Astrocyte of the cerebellum (primary cell): ENCODE data around the gene GNA14.
A peak's percentile ranks its signal among the peaks of the same experiment; 100 is the strongest.
"Not testable (repeated sequence)": the region's sequence is repeated elsewhere in the genome, so short reads cannot be mapped to it uniquely, and the experiment has no call there.

ENCODE experiments used
- DNase-seq: peaks from one replicate; pipeline ENCODE4 v3.0.0-alpha.2; 2011; ENCODE audit warnings: low read depth
- H3K4me3 ChIP-seq: 2 replicates; pipeline ENCODE4 v1.5.1; 2011; ENCODE audit warnings: mild to moderate bottlenecking, low read depth, low read length, moderate library complexity
- CTCF ChIP-seq: IDR thresholded peaks from 2 replicates; pipeline ENCODE4 v1.5.1; 2012; ENCODE audit warnings: low read length, low read depth, moderate library complexity, mild to moderate bottlenecking; ENCODE audit errors: missing control alignments
- in situ Hi-C: cut with HindIII; loops from 2 replicates; pipeline ENCODE4 v1.10.0; 2017; ENCODE audit warnings: low sequenced_read_pairs

Gene GNA14

DNA sequence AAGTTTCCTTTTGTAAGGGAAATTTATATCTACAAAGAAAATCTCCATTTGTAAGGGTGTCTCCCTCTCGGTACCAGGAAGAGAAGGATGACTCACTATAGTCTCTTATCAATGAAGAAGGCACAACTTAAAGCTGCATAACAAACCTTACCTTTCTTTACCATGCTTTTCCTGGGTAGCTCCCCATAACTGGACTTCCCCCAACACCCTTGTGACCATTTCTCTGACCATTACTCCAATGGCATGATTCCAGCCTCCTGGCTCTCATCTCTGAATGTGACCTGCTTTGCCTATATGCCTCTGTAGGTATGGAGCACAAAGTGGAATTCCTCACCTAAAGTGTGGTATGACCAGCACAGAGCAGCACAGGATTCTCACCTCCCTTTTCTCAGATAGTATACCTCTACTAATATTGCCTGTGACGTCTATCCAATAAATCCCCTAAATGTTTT lies 62.8 kb downstream of the GNA14 start:
- in situ Hi-C loops, result no loop called here
- no peak for TF ChIP-seq CTCF
- DNase-seq, result no peak
- no peak overlapping the region for H3K4me3 ChIP-seq

- not testable (repeated sequence) for DNase-seq, H3K4me3 ChIP-seq
- in situ Hi-C loops, result loop anchor here (5.0 kb wide), 1 partner anchor 37 kb away; no protein-coding TSS in a partner anchor
Observed at GRCh38 chr9:77584927-77585326, 63.2 kb downstream of the GNA14 start.

DNA sequence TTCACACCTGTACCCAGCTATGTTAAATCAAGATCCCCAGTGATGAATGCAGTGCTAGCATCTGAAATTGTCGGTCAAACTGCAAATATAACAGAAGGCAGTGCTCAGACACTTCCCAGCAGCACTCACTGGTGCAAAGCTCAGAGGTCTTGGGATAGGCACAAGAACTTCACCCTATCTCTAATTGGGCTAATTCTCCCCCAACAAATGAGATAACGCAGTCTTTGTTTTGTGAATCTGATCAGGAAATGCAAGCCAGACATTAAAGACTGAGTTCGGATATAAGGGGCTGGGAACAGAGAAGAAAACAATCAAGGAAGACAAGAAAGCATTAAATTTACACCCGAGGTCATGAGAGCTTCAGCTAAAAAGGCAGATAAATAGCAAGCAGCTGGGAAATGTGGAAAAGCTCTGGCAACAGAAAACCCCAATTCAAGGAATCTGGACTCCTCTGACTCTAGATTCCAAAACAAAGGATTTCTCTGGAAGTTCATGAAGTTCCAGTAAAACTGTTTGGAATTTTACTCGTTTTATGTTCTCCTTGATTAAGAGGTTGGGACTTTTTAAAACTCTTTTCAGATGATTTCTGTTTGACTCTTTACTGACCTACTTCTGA lies 65.1 kb downstream of the GNA14 start:
- in situ Hi-C loops, result loop anchor here (5.0 kb wide), 1 partner anchor 39 kb away; no protein-coding TSS in a partner anchor

GRCh38 chr9:77582525-77582924 lies 65.6 kb downstream of the GNA14 start:
- no peak overlapping the region for H3K4me3 ChIP-seq
- DNase-seq, result no peak
- TF ChIP-seq CTCF, result no peak
- in situ Hi-C loops, result loop anchor here (5.0 kb wide), 1 partner anchor 40 kb away; no protein-coding TSS in a partner anchor

More for the DNA sequence above, 65.1 kb downstream of the GNA14 start:
- TF ChIP-seq CTCF, result no peak
- H3K4me3 ChIP-seq, result no peak overlapping the region
- DNase-seq, result no peak

DNA sequence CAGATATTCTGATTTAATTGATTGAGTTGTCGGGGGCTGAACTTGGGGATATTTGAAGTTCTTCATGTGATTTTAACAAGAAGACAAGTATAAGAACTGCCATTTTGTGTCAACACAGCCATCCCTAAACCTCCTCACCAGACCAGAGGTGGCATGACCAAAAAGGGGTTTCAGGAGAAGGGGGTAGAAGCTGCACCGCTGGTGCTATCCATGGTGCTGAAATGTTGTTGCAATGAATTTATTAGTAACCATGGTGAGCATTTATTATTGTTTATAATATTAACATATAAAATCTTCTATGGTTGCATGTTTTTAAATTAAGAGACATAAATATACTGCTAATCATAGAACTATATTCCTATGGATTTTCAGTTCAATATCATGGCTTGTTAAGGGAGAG lies 72.3 kb downstream of the GNA14 start:
- in situ Hi-C loops, result no loop called here
- DNase-seq, result peak; percentile 12
- TF ChIP-seq CTCF, result no peak
- H3K4me3 ChIP-seq, result no peak overlapping the region

- DNase-seq, result no peak
- TF ChIP-seq CTCF, result no peak
- H3K4me3 ChIP-seq, result no peak overlapping the region
- in situ Hi-C loops, result no loop called here
Observed at GRCh38 chr9:77569335-77569734, 78.8 kb downstream of the GNA14 start.

GRCh38 chr9:77563174-77563573 lies 84.9 kb downstream of the GNA14 start:
- no peak for TF ChIP-seq CTCF
- no peak for DNase-seq
- in situ Hi-C loops, result loop anchor here (5.0 kb wide), 1 partner anchor 36 kb away; no protein-coding TSS in a partner anchor
- H3K4me3 ChIP-seq, result no peak overlapping the region
